ENCODE data around the gene C13orf46. TPM values are rescaled to one million over a fixed set of nuclear protein-coding genes. Genes with fewer than 3 reads are reported as not detected.

Gene C13orf46
- total and polyA plus RNA-seq, 4 donors = 1.1 to 11.3 (median 6.4) TPM

GRCh38 chr13:113938246-113938645, 35.6 kb downstream of the C13orf46 start:
- Histone ChIP-seq H3K4me3 (no peak overlapping the region), H3K27me3 (ENCODE audit: control insufficient read depth in 3 of 3, insufficient read depth in 3 of 3, low read length in 2 of 3) (peaks cover 0 to 4% (median 0%) of the 10 kb centered on the region in 3 donors), H3K27ac (ENCODE audit: low read depth in 1 of 2, low read length in 1 of 2) (no peak overlapping the region), H3K4me1 (ENCODE audit: control insufficient read depth in 5 of 5, insufficient read depth in 5 of 5, low read length in 5 of 5) (peaks cover 0 to 35% (median 4%) of the 10 kb centered on the region in 5 donors), H3K9ac (ENCODE audit: insufficient read depth in 1 of 2, low read length in 2 of 2) (no peak overlapping the region), H3K36me3 (ENCODE audit: control insufficient read depth in 4 of 4, insufficient read depth in 4 of 4, low read length in 4 of 4) (no peaks in the 10 kb centered on the region), H3K9me3 (ENCODE audit: control insufficient read depth in 4 of 4, insufficient read depth in 3 of 4, low read length in 3 of 4) (no peaks in the 10 kb centered on the region)
- DNase-seq = no peak
- TF ChIP-seq, protein P1, sequence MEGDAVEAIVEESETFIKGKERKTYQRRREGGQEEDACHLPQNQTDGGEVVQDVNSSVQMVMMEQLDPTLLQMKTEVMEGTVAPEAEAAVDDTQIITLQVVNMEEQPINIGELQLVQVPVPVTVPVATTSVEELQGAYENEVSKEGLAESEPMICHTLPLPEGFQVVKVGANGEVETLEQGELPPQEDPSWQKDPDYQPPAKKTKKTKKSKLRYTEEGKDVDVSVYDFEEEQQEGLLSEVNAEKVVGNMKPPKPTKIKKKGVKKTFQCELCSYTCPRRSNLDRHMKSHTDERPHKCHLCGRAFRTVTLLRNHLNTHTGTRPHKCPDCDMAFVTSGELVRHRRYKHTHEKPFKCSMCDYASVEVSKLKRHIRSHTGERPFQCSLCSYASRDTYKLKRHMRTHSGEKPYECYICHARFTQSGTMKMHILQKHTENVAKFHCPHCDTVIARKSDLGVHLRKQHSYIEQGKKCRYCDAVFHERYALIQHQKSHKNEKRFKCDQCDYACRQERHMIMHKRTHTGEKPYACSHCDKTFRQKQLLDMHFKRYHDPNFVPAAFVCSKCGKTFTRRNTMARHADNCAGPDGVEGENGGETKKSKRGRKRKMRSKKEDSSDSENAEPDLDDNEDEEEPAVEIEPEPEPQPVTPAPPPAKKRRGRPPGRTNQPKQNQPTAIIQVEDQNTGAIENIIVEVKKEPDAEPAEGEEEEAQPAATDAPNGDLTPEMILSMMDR (IDR thresholded peaks at IDR 0.05; ENCODE audit: control extremely low read depth, extremely low read depth) = no peak
- WGBS, 2 donors = 70 to 81% methylated on average over 7 of the region's 7 CpGs
- no peak for ATAC-seq (ENCODE audit: insufficient read depth, low FRiP score)

DNA sequence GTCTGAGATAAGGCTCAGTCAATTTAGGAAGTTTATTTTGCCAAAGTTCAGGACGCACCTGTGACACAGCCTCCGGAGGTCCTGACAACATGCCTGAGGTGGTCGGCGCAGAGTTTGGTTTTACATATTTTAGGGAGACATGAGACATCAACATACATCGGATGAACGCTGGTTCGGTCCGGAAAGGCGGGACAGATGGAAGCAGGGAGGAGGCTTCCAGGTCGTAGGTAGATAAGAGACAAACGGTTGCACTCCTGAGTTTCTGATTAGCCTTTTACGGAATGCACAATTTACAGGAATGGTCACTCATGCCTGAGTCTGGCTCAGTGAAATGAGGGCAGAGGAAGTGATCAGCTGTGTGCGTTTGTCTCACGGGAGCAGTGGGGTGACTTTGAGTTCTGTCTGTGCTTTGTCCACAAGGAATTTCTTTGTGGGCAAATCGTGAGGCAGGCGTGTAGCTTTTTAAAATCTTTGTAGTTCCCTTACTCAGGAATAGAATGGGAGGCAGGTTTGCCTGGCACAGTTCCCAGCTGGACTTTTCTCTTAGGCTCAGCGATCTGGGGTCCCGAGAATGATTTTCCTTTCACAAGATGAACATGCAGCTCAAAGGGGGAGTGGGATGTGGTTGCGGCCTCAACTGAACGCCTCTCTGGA, 36.2 kb downstream of the C13orf46 start:
- WGBS, 2 donors = 73 to 80% methylated on average over 20 of the region's 20 CpGs
- H3K27ac ChIP-seq (ENCODE audit: low read depth in 1 of 2, low read length in 1 of 2) = no peak overlapping the region
- H3K4me1 ChIP-seq (ENCODE audit: control insufficient read depth in 5 of 5, insufficient read depth in 5 of 5, low read length in 5 of 5) = peaks cover 0 to 35% (median 4%) of the 10 kb centered on the region in 5 donors
- H3K9ac ChIP-seq (ENCODE audit: insufficient read depth in 1 of 2, low read length in 2 of 2) = no peak overlapping the region
- no peaks in the 10 kb centered on the region for H3K9me3 ChIP-seq (ENCODE audit: control insufficient read depth in 4 of 4, insufficient read depth in 3 of 4, low read length in 3 of 4)
- H3K27me3 ChIP-seq (ENCODE audit: control insufficient read depth in 3 of 3, insufficient read depth in 3 of 3, low read length in 2 of 3) = peaks cover 0 to 4% (median 0%) of the 10 kb centered on the region in 3 donors
- no peak overlapping the region for H3K4me3 ChIP-seq
- DNase-seq (no peak), ATAC-seq (ENCODE audit: insufficient read depth, low FRiP score) (no peak)
- TF ChIP-seq, protein P1 (IDR thresholded peaks at IDR 0.05; ENCODE audit: control extremely low read depth, extremely low read depth) = no peak
- H3K36me3 ChIP-seq (ENCODE audit: control insufficient read depth in 4 of 4, insufficient read depth in 4 of 4, low read length in 4 of 4) = no peaks in the 10 kb centered on the region

DNA sequence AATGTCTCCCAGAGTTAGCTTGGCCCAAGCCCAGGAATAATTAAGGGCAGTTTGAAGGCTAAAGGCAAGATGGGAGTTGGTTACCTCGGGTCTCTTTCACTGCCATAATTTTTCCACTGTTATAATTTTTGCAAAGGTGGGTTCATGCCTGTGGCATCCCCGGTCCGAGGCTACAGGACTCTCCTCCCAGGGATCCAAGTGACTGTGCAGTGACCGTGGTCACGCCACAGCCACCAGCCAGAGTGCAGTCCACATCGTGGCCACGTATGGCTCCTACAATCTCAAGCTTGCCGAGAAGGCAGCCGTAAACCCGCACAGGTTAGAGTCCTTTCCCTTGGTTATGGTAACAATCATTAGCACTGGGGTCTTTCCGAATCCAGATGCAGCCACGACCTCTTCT, 36.8 kb downstream of the C13orf46 start:
- TF ChIP-seq, protein P1 (IDR thresholded peaks at IDR 0.05; ENCODE audit: control extremely low read depth, extremely low read depth) = no peak
- peaks cover 0 to 35% (median 4%) of the 10 kb centered on the region in 5 donors for H3K4me1 ChIP-seq (ENCODE audit: control insufficient read depth in 5 of 5, insufficient read depth in 5 of 5, low read length in 5 of 5)
- H3K9ac ChIP-seq (ENCODE audit: insufficient read depth in 1 of 2, low read length in 2 of 2) = no peak overlapping the region
- no peaks in the 10 kb centered on the region for H3K9me3 ChIP-seq (ENCODE audit: control insufficient read depth in 4 of 4, insufficient read depth in 3 of 4, low read length in 3 of 4)
- 88 to 91% methylated on average over 12 of the region's 12 CpGs for WGBS, 2 donors
- H3K36me3 ChIP-seq (ENCODE audit: control insufficient read depth in 4 of 4, insufficient read depth in 4 of 4, low read length in 4 of 4) = no peaks in the 10 kb centered on the region
- peaks cover 0 to 4% (median 0%) of the 10 kb centered on the region in 3 donors for H3K27me3 ChIP-seq (ENCODE audit: control insufficient read depth in 3 of 3, insufficient read depth in 3 of 3, low read length in 2 of 3)
- H3K27ac ChIP-seq (ENCODE audit: low read depth in 1 of 2, low read length in 1 of 2) = no peak overlapping the region
- no peak overlapping the region for H3K4me3 ChIP-seq
- no peak for ATAC-seq (ENCODE audit: insufficient read depth, low FRiP score)
- no peak for DNase-seq

All from lung (tissue), 12 donors.